GM21515 (cell line): ENCODE measurements around the gene TMEM163.

ENCODE experiments used
- ATAC-seq: cut with Tn5 transposase; IDR thresholded peaks from one replicate; pipeline ENCODE4 v1.9.1; 2021; ENCODE audit not compliant: unreplicated experiment

TMEM163 gene

DNA sequence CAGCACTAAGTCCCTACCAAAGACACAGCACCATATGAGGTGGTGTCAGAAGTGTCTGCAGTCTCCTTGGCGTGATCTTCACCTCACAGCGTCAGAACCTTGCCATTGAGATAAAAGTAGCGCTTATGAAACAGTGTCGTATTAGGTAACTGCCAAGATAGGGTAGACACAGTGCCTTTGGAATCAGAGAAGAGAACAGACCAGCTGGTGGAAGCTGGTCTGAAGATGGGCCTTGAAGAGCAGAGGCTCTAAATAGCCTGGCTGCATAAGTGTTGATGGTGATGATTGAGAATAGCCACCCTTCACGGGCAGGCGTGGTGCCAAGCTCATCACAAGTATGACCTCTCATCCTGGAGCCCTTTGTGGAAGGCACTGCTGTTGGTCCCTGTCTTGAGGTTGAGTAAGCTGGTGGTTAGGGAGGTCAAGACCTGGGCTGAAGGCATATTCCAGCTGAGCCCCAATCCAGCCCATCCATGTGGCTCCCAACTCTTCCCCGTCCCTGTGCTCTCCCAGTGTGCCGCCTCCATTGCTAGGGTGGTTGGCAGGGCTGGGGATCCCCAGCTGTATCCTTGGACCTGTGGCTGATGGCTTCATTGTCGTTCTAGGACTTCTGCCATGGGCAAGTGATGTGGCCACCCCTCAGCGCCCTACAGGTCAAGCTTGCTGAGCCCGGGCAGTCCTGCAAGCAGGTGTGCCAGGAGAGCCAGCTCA, 277.5 kb downstream of the TMEM163 start:
- ATAC-seq = no peak

DNA sequence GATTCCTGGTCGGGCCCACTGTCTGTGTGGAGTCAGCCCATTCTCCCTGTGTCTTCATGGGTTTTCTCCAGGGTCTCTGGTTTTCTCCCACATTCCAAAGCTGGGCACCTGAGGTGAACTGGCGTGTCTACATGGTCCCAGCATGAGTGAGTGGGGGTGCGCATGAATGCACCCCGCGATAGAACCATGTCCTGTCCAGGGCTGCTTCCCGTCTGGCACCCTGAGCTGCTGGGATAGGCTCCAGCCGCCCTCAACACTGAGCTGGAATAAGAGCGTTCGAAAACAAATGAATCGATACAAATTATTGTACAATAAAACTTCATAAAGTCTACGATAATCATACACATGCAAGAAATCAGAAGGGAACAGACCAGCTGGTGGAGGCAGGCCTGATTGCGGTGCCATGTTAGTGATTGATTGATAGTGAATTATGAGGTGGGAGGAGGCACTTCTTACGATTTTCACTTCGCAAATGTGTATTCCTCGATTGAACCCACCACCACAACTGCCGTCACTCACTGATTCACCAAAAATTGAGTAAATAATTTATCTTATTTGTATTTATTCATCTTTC, 278.4 kb downstream of the TMEM163 start:
- ATAC-seq = no peak

DNA sequence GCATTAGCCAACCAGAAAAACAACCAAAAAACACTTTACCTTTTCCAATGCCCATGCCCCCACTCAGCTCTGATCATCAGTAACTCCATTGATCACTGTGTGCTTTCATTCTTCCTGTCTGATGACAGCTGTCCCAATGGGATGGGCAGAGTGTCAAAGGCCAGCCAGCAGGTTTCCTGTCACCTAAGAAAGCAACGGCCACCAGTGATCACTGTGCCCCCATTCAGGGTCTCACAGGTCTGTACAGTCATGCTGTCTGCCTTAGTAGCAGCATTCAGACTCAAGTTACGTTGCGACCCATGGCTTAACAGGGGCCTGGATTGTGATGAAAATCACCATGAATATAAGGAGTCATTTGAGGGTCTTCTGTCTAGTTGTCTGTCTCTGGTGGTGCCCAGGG, 280.4 kb downstream of the TMEM163 start:
- no peak for ATAC-seq

DNA sequence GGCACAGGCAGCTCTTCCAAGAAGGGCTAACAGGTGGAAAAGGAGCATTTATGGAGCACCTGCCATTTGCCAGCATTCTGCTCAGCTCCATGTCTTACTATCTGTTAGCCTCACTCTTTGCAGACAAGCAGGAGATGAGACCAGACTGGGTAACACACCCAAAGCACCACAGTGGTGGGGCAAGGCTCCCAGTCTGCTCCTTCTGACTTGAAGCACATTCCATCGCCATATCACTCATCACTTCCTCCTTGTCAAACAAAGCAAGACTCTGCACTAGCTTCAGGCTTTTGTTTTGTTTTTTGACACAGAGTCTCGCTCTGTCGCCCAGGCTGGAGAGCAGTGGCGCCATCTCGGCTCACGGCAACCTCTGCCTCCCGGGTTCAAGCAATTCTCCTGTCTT, 282.1 kb downstream of the TMEM163 start:
- ATAC-seq = no peak

DNA sequence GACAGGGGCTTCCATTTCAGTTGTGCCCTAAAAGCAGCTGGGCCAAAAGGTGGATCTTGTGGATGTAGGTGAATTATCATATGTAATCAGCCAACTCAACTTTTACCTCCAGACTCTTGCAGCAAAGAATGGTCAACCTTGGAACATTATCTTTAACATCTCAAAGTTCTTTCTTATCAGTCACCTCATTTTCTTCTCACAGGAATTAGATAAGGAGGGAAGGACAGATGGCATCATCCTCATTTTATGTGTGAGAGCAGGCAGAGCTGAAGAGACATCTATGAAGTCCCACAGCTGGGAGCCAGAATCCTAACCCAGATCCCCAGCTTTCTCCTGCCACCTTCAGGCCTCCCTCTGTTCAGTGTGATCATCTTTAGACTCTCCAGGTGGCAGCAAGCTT, 282.9 kb downstream of the TMEM163 start:
- no peak for ATAC-seq

DNA sequence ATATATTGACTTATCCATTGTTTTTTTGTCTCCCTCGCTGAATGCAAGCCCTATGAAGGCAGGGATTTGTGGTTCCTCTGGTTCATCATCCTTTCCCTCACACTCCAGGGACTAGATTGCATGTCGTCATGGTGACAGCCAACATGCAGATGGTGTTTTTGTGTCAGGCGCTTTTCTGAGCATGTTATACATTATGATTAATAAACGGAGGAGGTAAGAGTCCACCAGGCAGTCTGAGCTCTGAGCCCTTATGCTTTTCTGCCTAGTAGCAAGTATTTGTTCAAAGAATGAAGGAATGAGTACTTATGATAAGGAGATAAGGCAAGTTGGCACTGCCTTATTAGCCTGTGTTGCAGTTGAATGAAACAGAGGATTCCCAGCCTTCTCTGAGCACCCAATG, 283.3 kb downstream of the TMEM163 start:
- ATAC-seq = no peak

DNA sequence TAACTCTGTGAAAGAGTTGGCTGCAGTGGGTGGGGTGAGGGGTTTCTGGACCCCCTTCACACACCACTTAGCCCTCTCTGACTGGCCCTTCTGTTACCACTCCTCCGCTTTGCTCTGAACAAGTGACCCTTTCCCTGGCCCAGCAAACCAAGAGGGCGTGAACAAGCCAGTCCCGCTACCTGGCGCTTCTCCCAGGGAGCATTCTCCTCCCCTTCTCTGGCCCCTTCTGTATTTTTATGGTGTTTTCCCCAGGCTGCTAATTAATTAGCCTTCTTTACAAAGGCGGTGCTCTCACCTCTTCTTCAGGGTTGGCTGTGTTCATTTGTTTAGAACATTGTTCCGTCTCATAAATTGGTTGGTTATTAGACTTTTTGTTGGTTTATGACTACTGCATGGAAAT, 284.8 kb downstream of the TMEM163 start:
- ATAC-seq = no peak

DNA sequence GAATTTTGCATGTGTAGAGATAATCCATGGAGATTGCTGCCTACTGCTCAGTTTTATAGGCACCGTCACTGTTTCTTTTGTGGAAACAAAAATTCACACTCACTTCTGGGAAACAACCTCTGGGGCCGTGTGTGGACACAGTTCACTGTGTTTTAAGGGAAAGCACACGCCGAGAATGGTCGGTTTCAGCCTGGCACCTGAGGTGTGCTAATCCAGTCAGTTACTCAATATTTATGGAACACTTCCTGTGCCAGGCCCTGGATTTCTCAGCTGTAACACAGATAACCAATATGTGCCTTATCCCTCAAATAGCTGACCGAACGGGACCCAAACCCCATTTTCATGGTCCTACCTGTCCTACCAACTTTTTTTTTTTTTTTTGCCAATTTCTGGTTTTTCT, 285.3 kb downstream of the TMEM163 start:
- no peak for ATAC-seq

DNA sequence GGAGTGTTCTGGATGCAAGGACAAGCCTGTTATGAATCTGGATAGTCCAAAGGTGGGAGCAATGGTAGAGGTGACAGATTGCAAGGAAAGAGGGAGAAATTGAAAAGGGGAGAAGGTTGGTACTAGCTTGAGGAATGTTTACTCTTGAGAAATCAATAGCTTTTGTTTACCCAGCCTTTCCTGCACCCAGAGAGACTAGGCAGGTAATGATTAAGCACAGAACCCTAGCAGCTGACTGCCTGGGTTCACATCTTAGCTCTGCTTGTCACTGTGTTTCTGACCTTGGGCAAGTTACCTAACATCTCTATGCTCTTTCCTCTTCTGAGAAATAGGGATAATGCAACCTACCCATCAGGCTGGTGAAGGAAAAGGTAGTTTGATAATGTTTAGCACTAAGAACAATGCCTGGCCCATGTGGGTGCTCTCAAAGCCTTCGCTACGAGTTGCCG, 286.3 kb downstream of the TMEM163 start:
- no peak for ATAC-seq

DNA sequence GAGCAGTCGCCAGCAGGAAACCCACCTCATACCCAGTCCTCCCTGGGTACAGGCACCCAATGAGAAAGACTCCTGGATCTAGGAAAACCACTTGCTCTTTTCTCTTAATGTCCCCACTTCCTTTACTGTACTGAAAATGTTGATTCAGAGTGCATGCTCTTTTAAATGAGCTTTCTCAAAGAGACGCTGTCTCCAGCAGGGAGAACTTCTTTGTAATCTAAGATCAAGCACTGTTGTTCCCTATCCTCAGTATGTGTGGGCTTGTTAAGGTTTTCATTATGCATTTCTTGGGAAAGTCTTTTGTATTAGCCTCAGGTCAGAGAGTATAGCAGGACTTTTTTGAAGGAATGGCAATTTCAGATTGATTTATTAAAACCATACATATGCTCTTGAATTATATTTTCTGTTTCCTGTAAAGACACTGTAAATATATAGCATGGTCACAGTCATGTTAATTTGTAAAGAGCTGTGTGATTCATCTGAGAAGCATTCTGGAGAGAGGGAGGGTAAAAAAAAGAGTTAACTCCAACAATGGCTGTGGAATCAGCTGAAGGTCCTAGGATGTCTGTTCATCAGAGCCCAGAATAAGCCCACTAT, 286.9 kb downstream of the TMEM163 start:
- ATAC-seq = no peak

DNA sequence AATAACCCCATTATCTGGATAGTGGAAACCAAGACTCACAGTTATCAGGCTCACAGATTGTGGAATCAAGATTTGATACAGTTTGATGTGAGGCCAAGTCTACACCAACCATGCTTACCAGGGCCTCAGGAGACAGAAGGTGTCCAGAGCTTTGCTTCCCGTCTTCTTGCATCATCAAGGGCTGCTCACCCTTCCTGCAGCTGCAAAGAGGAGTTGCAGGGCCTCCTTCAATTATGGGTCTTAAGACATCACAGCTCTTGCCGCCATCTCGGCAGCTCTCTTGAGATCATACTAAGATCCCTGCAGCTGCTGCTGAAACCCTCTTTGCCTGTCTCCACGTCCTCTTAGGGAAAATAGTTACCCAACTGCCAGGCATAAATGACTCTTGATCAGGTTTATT, 288.9 kb downstream of the TMEM163 start:
- no peak for ATAC-seq

DNA sequence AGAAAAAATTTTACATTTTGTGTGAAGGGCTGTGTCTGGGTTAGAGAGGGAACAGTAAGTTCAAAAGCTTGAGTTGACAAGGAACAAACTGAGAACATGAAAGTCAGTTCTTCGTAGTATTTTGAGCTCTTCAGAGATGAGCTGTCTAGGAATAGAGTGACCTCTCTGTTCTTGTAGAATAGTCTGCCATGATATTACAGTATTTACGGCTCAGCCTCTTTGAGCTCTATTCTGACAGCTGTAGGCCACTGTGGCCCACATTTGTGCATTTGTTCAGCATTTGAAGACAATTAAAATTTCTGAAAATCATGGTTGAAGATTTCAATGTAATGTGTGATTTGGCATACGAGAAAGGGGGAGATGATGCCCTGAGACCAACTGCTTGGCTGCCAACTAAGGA, 292.1 kb downstream of the TMEM163 start:
- no peak for ATAC-seq

DNA sequence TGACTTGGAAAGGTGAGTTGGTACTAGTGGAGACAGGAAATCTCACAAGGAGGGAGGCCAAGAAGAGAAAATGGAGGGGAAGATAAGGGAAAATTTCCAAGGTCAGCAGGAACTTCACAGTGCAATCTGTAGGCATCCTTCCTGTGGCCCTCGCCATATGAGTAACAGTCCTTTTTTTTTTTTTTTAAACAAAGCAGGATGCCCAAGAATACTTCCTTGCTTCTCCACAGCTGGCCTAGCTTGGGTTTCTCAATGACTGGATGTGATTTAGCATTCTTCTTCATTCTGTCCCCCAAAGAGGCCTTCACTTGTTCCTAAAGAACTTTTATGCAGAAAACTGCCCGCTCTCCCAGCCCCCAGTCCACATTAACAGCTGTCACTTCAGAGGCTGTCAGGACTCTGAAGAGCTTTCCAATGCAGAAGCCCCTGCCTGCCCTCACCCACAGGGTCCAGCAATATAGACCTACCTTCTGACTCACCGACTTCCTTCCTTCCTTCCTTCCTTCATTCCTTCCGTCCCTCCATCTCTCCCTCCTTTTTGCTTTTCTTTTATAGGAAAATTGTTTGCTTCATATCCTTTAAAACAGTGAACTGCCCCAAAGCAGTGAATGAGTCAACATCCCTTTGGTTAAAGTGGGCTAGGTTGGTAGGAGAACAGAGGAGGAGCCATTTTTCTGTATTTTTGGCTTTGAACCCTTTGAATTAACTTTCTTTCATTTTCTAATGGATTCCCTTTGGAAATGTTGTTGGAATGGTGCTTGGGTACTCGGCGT, 292.9 kb downstream of the TMEM163 start:
- no peak for ATAC-seq

DNA sequence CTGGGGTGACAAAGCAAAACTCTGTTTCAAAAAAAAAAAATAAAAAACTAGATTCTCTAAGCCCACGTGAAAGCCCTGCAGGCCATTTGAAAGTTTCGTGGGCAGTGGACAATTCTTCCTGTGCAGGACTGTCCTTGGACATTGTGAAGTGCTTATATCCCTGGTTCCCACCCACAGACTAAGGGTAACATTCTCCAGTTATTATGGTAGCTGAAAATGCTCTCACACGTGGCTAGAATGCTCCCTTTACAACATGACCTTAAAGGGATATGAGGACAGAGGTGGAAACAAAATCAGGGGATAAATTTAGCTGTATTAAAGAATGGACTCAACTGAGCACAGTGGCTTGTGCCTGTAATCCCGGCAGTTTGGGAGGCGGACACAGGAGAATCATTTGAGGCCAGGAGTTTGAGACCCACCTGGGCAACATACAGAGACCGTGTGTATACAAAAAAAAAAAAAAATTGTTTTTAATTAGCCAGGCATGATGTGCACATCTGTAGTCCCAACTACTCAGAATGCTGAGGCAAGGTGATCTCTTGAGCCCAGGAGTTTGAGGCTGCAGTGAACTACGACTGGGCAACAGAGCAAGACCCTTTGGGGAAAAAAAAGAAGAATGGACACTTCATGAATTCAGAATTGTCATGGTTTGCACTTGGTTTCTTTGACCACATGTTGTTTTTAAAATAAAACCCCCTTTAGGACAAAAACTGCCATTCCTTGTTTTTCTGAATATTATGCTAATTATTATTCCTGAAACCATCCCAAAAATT, 297.1 kb downstream of the TMEM163 start:
- ATAC-seq = no peak

DNA sequence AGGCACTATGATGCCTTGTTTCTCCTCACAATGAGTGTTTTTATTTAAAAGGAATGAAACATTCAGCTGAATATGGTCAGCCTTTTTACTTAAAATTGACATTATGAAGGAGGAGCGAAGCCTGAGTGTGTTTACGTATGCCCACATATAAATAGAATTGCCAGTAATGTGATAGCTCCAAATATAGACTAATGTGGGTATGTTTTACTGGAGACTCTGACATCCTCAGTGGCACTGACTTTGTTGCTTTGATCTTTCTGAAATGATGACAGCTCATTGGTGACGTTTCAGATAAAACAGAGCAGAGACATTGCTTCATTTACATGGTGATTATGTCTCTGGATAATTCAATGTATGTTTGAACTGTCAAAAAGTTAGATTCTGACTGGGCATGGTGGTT, 297.9 kb downstream of the TMEM163 start:
- ATAC-seq = no peak

DNA sequence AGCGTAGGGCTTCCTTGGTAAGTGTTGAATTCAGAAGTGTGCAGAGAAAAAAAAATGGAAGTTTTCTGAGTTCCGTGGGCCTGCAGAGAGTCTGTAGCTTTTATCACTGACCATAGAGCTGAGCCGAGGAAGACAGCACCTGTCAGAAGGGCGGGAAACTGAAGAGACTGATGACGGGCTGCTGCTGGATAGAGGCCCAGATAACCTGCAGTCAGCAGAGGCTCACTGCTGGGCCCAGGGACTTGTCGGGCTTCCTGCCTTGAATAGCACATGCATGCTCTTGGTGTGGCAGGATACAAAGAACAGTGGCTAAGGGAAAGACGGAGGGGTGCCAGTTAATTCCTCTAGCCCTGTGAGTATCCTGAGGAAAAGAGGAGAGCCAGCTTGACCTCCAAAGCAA, 298.5 kb downstream of the TMEM163 start:
- ATAC-seq = no peak

DNA sequence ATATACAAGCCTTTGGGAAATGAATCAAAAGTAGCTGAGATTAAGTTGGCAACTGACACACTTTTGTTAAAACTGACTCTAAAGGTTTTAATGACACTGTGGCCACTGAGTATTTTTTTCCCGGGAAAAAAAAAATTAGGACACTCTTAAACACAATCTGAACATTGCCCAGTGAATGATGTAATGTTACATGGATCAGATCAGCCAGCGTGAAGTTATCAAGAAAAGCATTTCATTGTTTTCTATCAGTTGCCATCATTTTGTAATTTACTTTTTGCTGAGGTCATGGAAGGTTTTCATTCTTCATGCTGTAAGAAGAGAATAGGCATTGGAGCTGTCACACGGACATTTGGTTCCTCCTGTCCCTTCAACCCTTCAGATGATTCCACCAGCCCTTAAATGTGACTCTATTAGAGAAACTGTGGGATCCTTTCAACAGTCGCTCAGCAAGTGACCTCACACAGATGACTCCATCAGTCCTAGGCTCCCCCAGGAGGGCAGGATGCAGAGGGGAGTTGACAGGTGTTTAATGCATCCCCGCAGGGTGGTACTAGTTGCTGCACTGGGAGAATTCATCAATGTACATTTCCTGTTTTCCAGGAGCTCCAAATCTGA, 300.7 kb downstream of the TMEM163 start:
- no peak for ATAC-seq

DNA sequence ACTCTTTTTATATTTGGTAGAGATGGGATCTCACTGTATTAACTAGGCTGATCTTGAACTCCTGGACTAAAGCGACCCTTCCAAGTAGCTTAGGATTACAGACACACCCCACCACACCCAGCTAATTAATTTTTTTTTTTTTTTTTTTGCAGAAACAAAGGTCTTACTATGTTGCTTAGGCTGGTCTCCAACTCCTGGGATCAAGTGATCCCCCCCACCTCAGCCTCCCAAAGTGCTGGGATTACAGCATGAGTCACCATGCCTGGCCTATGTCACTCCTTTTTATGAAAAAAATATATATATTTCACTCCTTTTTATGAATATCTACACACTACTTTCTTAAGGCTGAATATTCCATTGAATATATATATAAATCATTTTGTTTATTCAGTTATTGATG, 302.2 kb downstream of the TMEM163 start:
- ATAC-seq = no peak

DNA sequence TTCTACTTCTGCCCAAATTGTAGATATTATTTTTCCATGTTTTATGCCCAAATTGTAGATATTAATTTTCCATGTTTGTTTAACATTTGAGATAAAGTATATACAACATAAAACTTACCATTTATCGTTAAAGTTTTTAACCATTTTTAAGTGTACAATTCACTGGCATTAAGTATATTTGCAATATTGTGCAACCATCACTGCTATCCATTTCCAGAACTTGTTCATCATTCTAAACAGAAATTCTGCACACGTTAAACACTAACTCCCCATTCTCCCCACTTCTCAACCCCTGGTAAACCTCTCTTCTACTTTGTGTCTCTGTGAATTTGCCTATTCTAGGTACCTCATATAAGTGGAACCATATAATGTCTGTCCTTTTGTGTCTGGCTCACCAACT, 302.8 kb downstream of the TMEM163 start:
- ATAC-seq = no peak

DNA sequence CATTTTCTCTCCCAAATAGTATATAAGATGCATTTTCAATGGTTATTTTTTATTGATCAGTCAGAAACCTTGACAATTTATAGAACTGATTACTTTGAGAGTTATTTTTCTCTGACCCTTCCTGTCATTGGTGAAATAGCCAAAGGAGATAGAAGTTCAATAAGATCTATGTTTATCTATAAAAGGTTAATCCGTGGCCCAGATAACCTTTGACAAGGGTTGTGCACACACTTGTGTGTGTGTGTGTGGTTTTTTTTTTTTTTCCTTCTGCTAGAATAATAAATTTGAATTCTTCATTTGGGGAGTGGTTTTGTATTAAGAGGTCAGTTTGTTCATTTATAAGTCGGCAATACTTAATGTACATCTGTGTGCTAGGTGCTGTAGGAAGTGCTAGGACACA, 304.9 kb downstream of the TMEM163 start:
- no peak for ATAC-seq

DNA sequence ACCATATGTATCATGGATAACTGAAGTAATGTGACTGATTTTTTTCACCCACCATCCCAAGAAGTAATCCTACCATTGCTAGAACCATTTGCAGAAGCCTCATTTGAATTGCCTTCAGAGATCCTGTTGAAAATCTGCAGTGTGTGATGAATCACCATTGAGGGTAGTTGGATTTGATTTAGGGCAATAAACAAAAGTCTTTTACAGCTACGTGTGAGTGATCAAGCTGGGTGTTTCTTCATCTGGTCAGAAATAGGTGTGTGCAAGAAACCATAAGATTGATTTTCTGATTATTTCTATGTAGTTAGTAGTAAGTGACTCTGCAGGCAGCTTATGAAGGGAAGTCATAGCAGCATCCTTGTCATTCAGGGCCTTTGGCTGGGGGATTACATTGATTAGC, 305.4 kb downstream of the TMEM163 start:
- no peak for ATAC-seq
